Choroid plexus epithelial cell (primary cell): ENCODE results near the gene RXRA.

Experiments used
- DNase-seq: peaks from one replicate; pipeline ENCODE4 v3.0.0-alpha.2; 2010; ENCODE audit warnings: low read depth
- H3K4me3 ChIP-seq: 2 replicates; pipeline ENCODE4 v1.5.1; 2011; ENCODE audit warnings: low read depth, mild to moderate bottlenecking, control low read depth, low read length, moderate library complexity
- TF ChIP-seq, protein P1 (sequence below): conservative IDR thresholded peaks from 2 replicates; pipeline ENCODE4 v1.5.1; 2011; ENCODE audit warnings: low read depth, mild to moderate bottlenecking, control low read depth, inconsistent platforms, low read length, moderate library complexity

Gene RXRA

DNA sequence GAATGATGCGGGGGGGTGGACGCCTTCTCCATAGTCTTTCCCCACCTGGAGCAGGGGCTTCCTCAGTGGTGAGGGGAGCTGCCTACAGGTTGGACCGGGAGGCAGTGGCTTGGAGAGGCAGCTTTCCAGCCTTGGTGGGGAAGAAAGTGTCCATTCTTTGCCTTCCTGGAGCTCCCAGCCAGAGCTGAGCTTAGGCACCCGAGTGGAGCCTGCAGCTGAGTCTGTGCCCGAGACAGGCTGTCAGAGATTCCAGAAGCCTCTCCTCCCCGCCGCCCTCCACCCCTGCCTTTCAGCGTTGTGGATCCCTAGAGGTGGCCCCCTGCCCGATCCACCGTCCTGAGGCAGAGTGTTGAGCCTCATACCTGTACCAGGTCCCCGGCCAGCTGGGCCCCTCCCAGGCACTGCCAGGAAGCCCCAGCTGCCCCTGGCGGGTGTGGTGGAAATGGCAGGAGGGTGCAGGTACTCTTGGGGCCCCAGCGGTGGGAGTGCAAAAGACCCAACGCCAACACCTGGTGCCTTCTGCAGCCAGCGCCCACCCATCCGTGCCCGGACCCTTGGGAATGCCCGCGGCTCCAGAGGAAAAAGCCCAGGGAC is 112.0 kb downstream of the RXRA start:
- H3K4me3 ChIP-seq = no peak overlapping the region
- DNase-seq = no peak
- TF ChIP-seq, protein P1, sequence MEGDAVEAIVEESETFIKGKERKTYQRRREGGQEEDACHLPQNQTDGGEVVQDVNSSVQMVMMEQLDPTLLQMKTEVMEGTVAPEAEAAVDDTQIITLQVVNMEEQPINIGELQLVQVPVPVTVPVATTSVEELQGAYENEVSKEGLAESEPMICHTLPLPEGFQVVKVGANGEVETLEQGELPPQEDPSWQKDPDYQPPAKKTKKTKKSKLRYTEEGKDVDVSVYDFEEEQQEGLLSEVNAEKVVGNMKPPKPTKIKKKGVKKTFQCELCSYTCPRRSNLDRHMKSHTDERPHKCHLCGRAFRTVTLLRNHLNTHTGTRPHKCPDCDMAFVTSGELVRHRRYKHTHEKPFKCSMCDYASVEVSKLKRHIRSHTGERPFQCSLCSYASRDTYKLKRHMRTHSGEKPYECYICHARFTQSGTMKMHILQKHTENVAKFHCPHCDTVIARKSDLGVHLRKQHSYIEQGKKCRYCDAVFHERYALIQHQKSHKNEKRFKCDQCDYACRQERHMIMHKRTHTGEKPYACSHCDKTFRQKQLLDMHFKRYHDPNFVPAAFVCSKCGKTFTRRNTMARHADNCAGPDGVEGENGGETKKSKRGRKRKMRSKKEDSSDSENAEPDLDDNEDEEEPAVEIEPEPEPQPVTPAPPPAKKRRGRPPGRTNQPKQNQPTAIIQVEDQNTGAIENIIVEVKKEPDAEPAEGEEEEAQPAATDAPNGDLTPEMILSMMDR = no peak

DNA sequence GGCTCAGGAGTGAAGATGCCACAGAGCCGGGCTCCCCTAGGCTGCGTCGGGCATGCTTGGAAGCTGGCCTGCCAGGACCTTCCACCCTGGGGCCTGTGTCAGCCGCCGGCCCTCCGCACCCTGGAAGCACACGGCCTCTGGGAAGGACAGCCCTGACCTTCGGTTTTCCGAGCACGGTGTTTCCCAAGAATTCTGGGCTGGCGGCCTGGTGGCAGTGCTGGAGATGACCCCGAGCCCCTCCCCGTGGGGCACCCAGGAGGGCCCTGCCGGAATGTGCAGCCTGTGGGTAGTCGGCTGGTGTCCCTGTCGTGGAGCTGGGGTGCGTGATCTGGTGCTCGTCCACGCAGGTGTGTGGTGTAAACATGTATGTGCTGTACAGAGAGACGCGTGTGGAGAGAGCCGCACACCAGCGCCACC is 113.1 kb downstream of the RXRA start:
- TF ChIP-seq, protein P1 = no peak
- DNase-seq = no peak
- no peak overlapping the region for H3K4me3 ChIP-seq

DNA sequence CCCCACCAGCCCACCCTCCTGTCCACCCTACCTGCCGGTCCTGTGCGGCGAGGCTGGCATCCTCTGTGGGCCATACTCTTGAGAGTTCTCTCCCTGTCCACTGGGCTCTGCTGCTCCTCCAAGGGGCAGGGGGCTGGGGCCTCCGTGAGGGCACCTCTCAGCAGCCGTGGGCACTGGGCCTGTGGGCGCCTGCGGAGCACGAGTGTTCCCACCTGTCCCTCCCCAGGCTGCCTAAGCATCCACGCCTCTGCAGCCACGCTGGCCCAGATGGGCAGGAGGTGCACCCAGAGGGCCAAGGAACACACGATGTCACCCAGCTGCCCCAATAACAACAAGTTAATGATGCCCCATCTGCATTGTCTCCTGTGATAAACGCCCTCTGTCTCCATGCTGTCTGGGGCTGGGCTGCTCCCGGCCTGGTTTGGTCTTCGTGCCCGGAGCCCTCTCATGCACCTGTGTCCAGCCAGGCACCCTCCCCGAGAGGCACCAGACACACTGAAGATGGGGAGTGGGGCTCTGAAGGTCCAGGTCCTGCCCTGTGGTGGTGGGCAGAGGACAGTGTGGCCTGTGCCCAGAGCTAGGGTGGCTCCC is 114.5 kb downstream of the RXRA start:
- no peak for DNase-seq
- TF ChIP-seq, protein P1 = no peak
- no peak overlapping the region for H3K4me3 ChIP-seq

DNA sequence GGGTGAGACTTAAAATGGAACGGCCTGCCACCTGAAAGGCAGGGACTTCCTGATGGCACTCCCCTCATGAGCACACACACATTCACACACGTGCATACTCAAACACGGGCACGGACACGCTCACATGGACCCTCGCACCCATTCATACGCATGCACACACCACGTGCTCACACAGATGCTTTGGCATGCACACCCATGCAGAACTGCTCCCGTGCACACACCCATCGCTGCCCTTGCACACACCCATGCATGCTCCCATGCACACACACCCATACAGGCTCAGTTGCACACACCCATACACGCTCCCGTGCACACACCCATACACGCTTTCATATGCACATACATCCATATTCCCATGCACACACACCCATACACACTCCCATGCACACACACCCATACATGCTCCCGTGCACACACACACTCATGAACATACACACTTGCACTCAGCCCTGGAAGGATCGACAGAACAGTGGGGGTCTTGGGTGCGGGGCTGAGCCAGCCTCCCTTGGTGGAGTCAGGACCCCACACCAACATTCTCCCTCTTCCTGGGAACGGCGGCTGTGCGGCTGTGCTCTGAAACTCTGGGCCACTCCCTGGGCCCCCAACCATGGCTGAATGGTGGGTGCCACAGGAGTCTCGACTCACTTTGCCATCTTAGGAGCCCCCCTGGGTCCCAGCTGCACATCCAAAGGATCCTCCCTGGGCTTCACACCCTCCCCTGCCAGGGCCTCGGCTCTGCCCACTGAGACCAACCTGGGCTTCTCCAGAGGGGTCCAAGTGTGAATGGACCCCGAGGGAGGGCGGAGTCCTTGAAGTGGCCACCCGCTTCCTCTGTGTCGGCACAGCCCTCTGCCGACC is 115.2 kb downstream of the RXRA start:
- H3K4me3 ChIP-seq = no peak overlapping the region
- TF ChIP-seq, protein P1 = no peak
- DNase-seq = no peak

DNA sequence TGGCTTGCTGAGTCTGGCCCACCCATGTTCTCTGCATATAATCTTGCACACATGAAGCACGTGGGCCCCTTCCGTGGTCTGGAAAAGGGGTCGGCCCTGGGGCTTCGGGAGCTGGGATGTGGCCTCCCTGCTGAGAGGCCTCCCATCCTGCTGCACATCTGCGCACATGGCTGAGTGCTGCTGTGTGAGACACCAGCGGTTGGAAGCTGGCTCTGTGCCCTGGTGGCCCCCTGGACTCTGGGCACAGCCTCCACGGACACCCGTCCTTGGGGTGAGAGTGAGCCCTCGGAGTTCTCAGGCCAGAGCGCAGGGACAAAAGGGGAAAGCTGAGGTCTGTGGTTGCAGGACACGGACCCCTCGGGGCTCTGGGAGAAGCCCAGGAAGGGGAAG is 115.8 kb downstream of the RXRA start:
- TF ChIP-seq, protein P1 = no peak
- peak; percentile 43 for DNase-seq
- H3K4me3 ChIP-seq = no peak overlapping the region

DNA sequence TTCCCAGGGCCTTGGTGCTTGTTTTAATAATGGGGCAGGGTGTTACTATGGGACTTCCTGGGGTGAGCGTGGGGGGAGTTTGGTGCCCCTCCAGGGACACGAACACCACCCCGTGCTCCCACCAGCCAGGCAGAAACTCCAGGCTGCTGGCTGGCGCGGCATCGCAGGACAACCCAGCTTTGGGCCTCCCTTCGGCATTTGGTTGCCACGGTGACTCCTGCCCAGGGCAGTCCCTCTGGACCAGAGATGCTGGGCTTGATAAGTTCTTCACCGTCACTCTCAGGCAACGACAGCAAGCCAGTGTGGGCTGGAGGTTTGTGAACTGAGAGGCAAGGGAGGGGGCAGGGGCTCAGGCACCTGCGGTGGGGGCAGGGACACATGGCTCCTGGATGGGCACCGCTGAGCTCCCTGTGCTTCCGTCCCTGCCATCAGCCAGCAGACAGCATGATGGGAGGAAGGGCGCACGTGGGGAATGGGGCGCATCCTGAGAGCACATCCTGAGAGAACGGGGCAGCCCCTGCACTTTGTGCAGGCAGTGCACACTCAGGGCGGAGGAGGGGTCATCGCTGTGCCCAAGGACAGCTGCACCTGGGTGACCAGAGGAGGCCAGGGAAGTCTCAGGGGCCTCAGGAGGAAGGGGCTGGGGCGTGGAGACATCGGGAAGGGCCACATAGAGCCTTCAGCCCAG is 116.4 kb downstream of the RXRA start:
- TF ChIP-seq, protein P1 = no peak
- peak; percentile 39 for DNase-seq
- H3K4me3 ChIP-seq = no peak overlapping the region
